RPMI8226 (cell line): Measurements from ENCODE around the gene EEF1B2.
"Not testable (repeated sequence)": the region's sequence is repeated elsewhere in the genome, so short reads cannot be mapped to it uniquely, and the experiment has no call there.

ENCODE experiments used
- DNase-seq: peaks from one replicate; pipeline ENCODE4 v3.0.0-alpha.2; 2015

Gene EEF1B2

DNA sequence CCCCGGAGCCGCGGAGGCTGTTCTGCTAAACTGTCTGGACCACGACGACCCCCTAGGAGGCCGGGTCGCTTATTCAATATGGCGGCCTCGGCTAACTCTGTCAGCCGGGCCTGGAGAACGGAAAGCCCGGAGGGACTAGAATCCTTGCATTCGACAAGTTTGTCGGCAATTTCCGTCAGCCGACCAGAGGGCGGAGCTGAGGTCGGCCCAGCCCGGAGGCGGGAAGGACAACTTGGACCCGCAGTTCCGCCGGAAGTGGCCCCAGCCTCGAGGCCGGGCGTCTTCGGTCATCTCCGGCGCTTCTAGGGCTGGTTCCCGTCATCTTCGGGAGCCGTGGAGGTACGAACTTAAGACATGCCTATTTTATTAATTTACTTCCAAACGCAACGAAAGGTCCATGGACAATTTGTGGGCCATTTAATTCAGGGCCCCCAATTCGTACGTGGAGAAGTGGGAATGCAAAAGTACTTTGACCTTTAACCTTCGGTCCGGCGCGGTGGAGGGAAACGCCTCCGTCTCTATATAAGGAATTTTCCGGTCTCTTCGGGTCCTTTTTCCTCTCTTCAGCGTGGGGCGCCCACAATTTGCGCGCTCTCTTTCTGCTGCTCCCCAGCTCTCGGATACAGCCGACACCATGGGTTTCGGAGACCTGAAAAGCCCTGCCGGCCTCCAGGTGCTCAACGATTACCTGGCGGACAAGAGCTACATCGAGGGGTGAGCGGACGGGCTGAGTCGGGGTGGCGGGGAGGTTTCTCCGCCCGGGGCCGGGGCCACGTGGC, at the start of gene EEF1B2, which contains the start of gene NDUFS1:
TSS of gene EEF1B2 (plus strand) at position 550 of the 779 bp plus-strand sequence. CDS start at position 635, 85 bp downstream.
TSS of gene NDUFS1 (minus strand) at position 99 of the 779 bp plus-strand sequence. CDS start 5,766 bp downstream, outside the sequence.
- peak; percentile 99 for DNase-seq

DNA sequence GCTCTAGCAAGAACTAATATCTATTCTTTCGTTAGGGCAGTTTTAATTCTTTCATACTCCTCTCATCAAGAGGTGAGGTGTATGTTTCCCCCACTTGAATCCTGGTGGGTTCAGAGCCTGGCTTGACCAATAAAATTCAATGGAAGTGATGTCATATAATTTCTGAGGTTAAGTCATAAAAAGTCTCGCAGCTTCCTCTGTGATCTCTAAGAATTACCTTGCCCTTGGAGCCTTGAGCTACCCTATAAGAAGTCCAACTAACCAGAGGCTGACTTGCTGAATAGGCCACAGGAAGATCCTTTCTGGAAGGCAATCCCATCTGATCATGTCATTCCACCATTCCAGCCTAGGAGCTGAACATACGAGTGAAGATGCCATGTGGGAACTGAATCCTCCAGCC, 47.6 kb upstream of the EEF1B2 start:
- DNase-seq: no peak

DNA sequence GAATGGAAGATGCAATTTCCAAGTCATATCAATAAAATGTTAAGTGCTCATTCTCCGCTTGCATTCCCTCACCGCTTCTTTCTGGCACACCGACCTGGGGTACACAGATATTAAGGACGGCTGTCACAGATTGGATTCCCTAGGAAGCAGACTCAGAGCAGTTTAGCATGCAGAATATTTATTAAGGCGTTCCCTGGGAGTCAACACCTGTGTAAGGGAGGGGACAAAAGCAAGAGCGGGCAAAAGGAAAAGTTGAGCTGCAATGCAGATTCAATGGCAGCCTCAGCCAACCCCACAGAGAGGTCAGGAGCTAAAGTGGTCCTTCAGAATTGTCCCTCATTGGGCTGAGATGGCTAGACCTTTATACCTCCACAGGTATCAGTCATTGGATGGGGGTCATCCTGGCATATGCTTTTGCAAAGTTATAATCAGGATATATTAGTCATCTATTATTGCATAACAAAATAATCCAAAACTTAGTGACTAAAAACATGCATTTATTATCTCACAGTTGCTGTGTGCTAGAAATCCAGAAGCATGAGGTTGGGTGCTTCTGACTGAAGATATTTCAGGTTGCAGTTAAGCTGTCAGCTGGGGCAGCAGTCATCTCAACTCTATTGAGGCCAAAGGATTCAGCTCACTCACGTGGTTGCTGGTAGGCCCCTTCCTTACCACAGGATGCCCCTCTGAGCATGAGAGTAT, 46.7 kb upstream of the EEF1B2 start:
- DNase-seq: no peak

DNA sequence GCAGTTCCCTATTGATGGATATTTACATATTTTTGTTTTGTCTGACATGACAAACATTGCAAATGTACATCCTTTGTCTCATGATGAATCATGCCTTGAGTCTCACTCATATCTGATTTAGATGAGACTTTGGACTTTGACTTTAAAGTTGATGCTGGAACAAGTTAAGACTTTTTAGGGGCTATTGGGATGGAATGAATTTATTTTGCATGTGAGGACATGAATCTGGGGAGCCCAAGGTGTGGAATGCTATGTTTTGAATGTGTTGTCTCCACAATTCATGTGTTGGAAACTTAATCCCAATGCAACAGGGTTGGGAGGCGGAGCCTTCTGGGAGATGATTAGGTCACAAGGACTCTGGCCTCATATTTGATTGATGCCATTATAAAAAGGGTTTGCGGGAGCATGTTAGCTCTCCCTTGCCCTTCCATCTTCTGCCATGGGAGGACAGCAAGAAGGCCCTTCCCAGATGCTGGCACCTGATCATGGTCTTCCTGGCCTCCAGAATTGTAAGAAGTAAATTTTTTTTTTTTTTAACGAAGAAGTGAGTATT, 44.6 kb upstream of the EEF1B2 start:
- no peak for DNase-seq

DNA sequence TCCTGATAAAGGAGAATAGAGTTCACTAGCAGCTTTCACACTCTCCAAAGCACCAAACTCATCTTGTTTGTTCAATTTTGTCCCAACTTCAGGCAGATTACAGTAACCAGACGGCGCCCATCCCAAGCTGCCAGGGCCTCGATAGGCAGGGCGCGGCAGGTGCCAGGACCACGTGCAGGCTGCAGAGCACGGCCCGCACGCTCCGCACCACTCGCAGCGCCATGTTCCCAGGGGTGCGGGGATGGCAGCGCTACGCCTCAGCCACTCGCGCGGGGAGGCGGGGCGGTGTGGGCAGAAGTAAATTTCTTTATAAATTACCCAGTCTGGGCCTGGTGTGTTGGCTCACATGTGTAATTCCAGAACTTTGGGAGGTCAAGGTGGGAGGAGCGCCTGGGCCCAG, 43.4 kb upstream of the EEF1B2 start:
- no peak for DNase-seq

DNA sequence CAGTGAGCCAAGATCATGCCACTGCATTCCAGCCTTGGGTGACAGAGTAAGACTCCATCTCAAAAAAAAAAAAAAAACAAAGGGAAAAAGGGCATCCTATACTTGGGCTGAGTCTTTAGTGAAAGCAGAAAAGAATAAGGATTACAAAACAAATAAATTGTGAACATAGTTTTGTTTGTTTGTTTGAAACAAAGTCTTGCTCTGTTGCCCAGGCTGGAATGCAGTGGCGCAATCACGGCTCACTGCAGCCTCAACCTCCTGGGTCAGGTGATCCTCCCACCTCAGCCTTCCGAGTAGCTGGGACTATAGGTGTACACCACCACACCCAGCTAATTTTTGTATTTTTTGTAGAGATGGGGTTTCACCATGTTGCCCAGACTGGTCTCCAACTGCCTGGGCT, 37.1 kb upstream of the EEF1B2 start:
- not testable (repeated sequence) for DNase-seq

DNA sequence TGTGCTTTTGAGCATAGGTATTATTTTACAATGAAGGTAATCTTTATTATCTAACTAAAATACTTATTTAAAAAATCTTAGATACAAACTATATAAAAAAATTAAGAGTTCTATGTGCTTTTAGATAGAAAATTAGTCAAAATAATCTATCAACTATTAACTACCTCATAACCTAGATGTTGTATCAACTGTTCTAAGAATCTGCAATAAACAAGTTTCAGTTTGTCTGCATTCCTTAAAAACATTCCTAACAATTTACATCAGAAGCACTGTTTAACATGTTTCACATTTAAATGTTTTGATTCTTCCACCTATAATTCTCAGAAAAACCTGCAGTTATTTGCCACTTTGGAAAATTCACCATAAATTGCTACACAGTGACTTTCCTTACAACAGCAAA, 33.8 kb upstream of the EEF1B2 start:
- DNase-seq: no peak

DNA sequence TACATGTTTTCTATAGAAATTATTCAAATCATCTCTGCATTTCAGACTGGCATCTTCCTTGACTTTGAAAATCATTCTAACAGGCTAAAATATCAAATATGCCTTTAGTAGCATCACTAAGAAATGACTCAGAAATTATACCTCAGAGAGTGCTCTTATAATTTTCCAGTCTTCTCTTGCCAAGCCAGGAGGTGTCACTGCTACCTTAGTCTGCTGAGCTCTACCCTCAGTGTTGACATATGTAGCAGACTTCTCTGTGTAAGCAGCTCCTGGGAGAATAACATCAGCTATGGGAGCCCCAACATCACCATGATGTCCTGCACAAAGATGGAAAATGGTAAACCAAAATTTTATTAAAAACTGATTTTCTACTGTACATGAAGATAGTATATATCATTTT, 32.0 kb upstream of the EEF1B2 start:
- no peak for DNase-seq

DNA sequence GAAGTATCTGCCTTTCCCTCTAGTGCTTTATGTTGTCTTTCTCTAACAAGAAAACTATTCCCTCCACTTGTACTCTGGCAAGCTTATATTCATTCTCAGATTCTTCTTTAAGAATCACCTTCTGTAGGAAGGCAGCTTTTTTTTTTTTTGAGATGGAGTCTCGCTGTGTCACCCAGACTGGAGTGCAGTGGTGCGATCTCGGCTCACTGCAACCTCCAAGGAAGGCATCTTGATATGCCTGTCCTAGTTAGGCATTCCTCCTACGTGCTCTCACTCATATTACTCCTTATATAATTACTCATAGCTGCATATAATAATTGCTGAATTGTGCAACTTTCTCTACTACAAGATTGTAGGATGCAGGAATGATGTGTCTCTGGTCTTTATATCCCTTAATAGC, 16.2 kb upstream of the EEF1B2 start:
- DNase-seq: no peak

DNA sequence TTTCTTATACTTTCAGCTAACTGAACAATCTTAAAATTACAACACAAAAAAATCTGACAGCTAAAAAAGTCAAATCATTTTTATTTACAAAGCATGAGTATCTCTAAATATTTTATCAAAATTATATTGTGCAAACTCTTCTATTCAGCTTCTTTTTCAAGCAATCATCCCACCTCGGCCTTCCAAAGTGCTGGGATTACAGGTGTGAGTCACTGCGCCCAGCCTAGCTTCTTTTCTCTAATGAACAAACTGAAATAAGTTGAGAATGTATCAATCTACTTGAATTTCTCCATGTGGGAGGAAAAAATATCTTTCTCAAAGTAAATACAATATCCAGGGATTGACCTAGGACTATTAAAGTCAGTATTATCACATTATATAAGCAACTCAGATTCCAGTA, 15.3 kb upstream of the EEF1B2 start:
- DNase-seq: no peak

DNA sequence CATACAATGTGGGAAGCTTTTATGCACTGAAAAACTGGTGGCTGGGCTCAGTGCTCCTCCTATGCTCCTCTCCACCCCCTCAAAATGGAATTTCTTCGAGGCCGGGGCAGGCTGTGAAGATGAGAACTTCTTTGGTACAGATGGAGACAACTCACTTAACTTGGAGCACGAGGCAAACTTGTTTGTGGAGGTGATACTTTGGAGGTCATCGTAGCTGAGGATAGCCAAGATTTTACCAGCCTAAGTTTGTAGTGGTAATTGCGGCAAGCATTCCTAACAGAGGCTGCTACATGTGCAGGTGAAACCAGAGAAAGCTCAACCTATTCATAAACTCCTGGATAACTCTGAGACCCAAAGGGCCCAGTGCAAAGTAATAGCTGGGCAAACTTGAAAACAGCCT, 14.0 kb upstream of the EEF1B2 start:
- no peak for DNase-seq

DNA sequence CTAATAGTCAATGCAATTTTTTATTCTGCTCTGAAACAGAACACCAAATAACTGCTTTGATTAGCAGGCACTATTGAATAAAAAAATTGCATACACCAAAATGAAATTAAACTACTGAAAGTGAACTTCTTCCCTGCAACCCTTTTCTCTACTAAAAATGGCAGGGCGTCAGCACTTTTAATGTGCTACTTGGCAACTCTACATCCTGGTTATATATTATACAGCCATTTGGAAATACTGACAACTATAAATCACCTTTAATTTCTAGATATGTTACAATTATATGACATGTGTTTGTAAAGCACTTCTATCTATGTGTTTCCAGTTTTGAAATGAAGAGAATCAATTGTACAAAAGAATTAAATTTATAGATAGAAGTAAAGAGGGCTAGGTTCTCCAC, 10.4 kb upstream of the EEF1B2 start:
- DNase-seq: no peak

DNA sequence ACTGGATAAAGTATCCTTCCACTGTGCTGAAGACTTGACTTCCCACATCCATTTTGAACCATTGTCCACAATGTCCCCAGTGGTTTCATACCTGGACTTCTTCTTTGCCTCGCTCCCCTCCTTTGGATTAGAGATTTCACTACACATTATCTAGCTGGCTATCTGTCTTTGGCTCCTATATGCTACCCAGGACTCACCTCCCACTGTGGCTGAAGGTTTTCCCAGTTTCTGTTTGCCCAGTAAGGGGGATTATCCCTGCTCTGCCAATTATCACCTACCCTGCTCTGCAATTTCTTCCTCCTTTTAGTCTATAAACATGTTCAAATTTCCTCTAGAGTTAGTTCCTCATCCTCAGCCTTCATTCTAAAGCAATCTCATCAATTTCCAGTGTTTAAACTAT, 9.5 kb upstream of the EEF1B2 start:
- DNase-seq: no peak

DNA sequence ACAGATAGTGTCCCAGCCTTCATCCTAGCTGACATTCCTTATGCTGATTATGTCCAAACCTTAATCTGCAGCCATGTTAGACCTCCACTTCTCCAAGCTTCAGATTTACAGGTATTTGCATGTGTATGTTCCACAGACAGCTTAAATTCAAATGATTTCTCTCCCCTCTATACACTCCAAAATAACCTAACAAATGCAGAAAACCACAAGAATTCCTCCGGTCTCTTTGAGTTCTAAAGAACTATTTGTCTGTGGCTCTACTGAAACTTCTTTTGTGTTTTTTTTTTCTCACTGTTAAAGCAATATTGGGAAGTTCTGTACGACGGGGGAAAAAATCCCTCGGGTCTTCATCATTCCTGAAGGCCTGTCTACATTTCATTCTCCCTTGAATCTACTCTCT, 9.1 kb upstream of the EEF1B2 start:
- no peak for DNase-seq

DNA sequence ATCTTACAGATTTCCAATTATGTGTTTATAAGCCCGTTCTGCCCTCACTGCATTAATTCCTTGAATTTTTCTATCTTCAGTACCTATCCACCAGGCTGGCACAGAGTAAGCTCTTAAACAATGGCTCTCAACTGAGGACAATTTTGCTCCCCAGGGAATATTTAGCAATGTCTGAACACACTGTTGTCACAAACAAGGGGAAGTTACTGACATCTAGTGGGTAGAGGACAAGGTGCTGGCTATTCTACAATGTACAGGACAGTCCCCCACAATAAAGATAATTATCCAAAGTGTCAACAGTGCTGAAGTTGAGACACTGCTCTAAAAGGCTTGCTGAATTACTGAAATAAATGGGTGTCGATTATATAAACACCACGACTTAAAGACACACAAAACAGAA, 5.5 kb upstream of the EEF1B2 start:
- no peak for DNase-seq

DNA sequence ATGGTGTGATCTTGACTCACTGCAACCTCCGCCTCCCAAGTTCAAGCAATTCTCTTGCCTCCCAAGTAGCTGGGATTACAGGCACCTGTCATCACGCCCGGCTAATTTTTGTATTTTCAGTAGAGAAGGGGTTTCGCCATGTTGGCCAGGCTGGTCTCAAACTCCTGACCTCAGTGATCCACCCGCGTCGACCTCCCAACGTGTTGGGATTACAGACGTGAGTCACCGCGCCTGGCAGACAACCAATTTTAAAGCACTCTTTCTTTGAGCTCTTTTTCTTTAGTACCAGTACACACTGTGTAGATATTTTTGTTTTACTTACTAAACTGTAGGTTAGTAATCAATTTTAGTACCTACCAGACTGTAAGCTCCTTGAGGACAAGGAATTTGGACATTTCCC, 2.7 kb upstream of the EEF1B2 start:
- not testable (repeated sequence) for DNase-seq

DNA sequence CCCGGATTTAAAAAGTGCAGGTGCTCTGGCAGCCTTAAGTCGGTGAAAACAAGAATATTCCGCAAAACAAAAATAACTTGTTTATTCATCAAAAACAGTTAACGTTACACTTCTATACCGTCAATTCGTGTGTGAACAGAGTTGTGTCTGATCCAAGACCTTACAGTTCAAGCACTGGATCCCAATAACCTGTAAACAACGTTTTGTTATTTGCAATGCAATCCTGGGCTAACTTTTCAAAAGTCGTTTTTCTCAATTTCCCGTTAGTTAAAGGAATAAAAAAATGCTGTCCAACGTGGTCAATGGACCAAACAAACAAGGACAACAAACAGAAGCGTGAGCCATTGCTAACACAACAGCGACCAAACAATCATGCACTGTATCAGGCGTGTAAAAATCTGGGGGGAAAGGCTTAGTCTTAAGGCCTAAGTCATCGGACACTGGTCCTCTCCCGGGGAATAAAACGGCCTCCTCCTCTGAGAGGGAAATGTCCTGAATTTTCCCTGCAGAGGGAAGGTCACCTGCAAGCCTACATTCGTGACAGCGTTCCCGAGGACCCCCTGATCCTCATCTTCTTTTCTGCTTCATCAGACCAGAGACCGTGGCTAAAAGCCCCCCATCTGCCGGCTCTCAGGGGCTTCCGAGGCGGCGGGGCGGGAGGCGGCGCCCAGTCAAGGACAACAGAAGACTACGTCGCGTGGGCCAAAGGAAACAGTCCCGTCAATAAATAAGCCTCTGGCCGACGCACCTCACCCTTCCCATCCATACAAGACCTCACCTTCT, 941 bp upstream of the EEF1B2 start:
- DNase-seq: no peak

DNA sequence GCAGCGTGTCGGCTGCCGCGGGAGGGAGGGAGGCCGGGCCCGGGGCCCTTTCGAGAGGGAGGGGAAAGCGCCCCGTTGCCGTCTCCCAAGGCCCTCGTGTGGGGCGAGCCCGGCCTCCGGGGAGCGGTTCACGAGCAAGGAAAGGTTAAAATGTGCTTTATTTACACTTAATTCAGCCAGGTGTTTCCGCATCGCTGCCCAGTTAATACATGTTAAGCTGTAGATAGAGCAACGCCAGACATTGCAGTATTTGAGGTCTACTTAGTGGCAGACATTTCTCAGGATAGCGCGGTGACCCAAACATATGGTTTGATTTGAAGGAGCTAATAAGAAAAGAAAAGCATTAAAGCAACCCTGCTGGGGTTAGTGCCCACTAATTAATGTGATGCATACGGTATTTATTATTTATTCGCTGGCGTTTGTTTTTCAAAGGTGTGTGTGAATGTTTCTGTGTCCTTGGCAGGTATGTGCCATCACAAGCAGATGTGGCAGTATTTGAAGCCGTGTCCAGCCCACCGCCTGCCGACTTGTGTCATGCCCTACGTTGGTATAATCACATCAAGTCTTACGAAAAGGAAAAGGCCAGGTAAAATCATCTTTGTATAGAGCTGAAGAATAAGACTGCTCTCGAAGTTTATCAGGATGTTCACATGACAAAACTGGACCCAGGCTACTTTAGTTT, 571 bp downstream of the EEF1B2 start:
- peak; percentile 71 for DNase-seq

DNA sequence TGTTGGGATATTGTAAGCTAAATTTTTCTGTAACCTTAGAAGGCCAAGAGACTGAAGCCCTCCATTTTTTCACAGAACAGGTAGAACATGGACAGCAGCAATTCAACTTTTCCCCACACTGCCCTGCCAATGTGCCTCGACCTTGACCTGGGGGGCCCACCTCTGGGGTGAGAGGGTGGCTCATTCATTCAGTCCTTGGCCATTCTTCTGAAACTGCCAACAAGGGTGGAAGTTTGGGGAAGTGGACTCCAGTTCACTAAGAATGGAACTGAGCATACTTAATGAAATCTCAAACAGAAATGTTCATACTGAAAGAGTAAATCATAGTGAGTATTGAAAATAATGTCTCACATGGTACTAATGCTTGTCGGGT, 1.1 kb downstream of the EEF1B2 start:
- peak; percentile 8 for DNase-seq

DNA sequence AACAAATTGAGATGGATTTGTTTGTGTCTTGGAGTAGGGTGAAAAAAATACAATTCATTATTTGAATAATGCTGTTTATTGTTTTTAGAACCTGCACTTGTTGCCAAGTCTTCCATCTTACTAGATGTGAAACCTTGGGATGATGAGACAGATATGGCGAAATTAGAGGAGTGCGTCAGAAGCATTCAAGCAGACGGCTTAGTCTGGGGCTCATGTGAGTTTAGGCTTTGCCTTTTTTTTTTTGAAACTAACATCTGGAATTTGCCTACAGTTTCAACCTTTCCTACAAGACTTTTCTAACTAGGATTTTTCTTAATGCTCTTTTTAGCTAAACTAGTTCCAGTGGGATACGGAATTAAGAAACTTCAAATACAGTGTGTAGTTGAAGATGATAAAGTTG, 2.7 kb downstream of the EEF1B2 start:
- not testable (repeated sequence) for DNase-seq

DNA sequence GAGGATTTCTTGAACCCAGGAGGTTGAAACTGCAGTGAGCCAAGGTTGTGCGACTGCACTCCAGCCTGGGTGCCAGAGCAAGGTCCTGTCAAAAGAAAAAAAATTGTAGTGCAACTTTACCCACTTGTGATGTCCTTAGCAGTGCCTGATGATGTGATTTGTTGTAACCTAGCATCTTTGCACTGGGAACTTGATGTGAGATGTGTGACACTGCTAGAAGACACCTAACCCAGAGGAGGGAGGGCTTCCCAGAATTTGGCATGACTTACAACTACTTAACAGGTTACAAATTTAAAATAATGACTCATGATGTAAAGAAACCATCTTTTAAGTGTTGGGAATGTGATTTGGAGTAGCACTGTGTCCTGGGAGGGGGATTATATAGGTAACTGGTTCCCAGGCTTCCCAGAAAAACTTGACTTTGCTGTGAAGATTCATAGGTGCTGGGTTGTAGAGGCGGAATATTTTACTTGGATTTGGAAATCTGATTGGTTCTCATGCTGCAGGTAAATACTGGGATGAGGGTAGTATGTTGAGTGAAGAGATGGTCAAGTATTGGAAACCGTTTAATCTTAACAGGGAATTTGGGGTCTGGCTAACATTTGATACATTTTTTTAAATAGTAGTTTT, 3.7 kb downstream of the EEF1B2 start:
- no peak for DNase-seq

DNA sequence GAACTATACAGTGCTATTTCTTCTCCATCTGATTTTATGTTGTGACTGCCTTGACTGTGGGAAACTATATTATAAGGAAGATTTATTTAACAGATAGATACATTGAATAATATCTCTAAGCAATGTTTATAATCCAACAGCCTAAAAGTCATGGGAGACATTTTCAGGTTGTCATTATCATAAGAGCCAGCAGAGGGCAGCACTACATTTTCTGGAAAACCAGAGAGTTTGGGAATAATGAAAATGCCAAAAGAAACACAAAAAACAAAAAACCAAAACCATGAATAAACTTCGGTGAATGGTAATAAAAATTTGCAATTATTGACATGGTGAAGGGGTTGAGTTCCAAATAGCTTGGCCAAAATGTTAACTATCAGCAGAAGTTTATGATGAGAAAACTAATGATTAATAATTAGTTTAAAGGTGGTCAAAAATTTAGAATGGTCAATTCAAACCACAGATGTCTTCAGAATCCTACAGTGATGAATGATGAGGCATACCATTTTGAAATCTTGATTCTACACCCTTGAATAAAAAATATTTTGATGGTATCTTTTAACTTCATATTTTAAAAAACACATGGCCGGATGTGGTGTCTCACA, 4.7 kb downstream of the EEF1B2 start:
- peak; percentile 38 for DNase-seq
